ENCODE results near the gene TAGLN2.

Gene TAGLN2

DNA sequence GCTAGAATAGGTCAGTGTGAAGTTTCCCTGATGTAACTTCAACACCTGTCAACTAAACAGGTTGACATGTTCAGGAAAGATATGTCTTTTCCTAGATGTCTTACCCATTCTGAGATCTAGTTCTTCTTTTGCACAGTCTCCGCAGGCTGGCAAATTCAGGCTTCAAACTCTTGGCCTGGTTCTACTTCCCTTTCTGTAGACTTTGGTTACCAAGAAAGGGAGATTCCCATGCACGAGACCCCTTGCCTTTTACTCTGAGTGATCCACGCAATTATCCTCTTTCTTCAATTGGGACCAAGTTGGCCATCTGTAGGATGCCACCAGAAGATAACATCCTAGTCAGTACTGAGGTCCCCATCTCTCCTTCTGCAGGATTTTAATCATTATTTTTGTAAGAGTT is 27.3 kb downstream of the TAGLN2 start:
- DNase-seq, result no peak

DNA sequence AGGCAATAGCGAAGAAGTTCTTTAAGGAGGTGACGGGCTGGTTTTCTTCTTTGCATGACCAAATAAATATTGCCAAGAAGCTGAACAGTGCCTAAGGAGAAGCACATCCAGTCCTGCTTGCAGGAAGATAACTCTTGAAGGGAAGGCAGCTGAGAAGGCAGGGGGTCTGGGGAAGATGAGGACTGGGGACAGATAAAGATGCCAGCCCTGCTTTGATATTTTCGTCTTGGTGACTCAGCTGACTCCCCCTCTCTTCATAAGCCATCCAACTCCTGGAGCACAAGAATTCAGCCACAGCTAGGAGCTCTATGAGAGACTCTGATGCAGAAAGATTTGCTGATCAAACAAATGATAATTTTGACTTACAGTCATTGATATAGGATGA is 28.8 kb downstream of the TAGLN2 start:
- DNase-seq, result no peak

DNA sequence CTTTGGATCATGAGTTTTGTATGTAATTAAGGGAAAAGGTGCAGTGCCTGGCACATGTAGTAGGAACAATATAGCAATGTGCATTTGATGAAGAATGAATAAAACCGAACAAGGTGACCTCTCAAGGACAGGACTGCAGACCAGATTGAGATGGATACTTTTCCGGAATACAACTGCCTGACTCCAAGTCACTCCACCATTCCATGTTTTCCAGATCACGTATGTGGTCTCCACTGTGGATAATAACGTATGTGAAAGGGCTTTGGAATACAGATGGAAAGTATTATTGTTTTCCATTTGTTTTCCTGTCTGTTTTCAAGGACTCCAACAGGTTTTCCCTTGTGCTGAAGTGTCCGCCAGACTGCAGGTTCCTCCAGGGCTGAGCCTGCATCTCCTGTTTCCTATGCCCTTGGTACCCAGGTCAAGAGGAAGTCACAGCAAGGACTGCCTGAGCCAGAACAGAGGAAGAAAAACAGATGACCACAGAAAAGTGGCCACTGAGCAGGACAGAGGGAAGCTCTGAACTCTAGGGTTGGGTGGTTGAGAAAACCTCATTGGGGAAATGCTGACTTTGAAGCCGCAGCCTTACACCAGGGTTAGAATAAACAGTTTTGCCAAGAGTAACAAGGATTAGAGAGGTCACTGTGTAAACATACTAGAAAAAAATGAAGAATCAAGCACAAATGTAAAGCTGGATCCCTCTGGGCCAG is 29.3 kb downstream of the TAGLN2 start:
- no peak for DNase-seq

DNA sequence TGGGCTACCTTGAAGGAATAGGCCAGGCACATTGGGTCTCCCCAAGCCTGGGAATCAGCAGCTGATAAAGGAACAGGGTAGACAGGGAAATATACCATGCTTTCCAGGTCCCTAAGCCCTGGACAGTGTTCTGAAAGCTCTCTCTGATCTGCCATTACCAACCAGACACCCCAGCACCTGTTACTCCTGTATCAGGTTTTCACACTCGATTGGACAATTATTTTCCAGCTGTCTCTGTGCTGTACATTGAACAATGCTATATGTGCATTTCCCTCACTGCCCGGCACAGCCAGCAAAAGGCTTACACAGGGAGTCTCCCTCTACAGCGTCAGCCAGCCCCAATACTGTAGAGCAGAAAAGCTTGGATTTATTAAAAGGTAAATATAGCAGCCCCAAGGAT is 30.0 kb downstream of the TAGLN2 start:
- DNase-seq, result no peak

DNA sequence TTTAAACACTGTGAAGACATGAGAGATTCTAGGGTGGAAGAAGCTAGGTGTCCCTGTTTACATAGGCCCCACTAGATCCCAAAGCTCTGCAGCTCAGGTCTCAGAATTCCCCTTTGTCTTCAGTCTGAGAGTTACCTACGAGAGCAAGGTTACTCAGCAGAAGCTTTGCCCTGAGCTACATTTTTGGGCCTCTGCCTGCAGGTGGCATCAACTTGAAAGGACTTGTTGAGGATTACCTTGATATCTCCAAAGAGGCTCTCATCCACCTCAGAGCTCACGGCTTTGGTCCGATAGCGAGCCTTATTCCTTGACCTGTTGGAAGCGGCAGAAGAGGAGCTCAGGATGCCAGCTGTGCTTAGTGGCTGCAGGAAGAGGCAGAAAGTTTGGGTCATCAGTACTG is 32.4 kb downstream of the TAGLN2 start:
- no peak for DNase-seq

DNA sequence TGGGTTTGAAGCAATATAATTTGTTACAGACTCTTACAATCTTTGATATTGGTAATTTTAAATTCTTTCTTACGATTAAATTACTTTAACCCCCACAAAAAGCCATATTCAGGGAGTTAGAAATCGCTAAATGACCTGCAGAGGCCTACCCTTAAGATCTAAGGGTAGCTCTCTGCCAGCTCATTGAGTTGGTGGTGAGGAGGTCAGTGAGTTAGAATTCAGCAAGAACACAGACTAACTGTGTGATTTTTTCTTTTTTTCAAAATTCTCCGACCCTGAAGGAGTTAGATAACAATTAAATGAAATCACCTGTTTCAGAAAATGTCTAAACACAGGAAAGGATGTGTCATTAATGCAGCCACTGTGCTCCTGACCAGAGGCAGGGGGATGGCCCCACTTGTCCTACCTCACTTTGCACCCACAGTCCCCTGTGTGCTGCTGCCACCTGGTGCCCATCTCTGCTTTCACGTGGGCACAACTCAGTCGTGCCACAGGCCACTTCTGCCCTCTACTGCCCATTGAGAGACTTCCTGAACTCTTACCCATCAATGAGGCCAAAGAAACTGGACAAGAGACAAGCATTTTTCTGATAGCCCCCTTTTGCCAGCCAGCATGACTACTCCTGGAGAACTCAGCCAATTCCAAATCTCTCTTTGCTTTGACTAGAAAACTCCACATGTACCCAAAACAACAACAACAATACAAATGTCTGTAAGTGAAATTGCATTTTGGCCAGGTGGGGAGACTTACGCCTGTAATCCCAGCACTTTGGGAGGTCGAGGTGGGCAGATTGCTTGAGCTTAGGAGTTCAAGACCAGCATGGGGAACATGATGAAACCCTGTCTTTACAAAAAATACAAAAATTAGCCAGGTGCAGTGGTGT is 33.8 kb downstream of the TAGLN2 start:
- DNase-seq, result peak; percentile 83

DNA sequence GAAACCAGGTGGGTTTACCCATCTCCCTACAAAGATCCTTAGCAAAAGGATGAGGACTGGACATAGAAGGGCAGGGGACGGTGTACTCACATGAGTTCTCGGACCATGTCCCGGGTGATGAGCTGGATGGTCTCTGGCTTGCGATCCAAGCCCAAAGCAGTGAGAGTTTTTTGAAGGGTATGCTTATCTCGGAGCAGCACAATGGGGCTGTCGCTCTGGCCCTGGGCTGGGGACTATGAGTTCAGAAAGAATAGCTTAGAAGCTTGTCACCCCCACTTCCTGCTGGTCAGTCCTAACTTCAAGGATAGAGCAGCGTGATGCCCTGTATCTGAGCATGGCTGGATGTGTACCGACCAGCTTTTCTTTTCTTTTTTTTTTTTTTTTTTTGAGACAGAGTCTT is 34.9 kb downstream of the TAGLN2 start:
- no peak for DNase-seq

DNA sequence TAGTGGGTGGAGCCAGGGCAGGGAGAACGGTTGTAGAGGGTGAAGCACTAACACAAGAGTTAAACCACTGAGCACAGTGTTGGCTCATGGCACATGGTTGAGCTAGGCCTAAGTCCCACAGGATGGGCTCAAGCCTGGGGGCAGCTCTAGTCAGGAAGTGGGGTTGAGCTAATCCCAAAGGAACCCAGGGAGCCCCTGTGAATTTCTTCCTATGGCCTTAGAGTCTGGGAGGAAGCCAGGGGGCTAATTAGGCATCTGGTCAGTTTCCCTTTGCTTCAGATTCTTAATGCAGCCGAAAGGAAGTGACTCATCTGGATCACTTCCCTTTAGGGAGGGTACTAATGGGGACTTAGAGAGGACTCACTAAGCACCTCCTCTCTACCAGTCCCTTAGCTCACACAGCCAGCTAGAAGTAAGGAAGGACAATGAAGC is 35.5 kb downstream of the TAGLN2 start:
- no peak for DNase-seq

DNA sequence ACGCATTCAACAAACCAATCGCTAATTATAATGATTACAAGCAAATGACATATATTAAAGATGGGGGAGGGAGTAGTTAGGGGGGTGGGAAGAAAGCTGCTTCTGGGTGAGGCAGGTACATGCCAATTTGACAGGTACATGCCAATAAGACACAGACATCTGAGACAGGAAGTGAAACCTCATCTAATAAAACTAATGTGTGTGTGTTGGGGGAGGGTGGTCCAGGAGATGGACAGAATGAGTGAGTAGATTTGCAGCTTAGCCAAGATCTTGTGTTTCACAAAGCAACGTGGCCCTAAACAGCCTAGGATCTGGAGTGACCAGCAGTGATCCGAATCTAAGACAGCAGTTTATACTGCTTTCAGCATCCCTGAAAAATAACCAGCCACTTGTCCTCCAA is 36.1 kb downstream of the TAGLN2 start:
- DNase-seq, result no peak

DNA sequence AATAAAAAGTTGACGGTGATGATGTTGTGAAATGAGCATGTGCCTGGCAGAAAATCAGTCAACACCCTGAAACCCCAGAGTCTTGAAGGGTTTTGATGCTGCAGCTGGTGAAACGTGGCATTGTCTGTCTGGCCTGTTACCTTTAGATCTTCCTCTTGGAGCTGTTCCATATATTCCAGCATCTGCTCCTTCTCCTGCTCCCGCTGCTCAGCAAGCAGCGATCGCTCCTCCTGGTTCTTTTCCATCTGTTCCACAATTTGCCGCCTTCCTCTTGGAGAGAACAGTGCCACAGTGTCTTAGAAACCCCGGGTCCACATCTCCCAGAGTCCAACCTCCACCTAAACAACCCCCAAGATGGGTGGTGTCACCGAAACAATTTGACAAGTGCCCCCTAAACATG is 41.0 kb downstream of the TAGLN2 start:
- DNase-seq, result no peak

DNA sequence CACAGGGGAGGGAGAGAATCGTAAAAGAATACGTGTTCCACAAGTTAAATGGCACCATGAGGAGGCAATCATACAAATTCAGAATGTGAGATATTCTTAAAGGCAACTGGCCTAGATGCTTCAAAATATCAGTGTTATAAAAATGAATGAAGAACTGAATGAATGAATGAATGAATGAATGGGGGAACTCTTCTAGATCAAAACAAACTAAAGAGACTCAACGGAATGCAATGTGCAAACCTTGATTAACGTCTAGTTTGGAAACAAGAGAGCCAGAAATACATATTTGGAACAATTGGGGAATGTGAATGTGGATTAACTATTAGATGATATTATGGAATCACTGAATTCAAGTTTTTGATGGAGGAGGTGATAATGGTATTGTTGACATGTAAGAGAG is 42.2 kb downstream of the TAGLN2 start:
- DNase-seq, result no peak

DNA sequence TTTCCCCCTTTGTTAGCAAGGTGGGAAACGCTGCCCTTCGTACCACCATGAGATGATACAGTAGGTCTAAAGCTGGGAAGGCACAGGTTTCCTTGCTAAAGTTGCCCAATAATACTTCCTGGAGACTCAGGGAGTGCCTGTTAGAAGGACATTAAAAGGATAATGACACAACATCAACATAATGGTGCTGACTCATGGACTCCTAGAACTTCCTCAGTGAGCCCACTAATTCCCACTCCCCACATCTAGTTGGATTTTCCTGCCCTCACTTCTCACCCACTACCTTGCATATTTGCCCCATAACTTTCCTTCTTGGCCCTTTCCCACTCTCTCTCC is 42.8 kb downstream of the TAGLN2 start:
- no peak for DNase-seq

DNA sequence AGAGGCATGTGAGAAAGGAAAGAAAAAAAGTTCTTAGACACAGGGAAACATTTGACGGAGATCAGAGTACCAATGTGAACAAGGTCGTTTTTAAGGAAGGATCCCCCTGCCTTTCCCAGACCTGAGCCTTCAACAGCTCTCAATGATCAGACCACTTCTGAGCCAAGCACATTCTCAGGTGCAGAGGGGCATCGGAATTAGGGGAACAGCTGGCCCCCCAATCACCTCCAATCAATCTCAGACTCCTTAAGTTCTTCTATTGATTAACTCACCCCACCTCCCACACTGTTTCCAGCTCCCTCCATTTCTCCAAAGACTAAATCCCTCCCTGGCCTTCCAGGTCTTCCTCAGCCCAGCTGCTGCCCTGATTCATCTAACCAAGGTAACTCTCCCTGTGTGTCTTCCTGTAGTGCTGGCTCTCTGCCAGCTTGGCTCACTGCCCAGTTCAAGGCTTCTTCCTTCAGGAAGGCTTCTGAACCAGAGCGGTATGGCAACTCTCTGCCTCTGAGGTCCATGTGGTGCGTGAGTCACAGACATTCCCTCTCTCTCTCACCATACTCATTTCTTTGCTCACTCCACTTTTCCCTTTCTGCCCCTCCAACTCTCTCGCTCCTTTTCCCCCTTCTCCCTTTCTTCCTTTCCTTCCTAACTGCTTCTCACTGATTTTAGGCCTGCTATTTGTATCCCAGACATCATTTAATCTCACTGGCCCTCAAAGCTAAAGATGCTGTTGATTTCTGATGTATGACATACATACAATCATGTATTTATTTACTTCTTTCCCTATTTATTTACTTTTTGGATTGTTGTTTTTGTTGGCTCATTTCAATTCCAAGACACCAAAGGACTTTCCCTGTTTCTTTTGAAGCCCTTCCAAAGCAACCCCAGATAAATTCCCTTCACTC is 43.4 kb downstream of the TAGLN2 start:
- DNase-seq, result peak; percentile 67

DNA sequence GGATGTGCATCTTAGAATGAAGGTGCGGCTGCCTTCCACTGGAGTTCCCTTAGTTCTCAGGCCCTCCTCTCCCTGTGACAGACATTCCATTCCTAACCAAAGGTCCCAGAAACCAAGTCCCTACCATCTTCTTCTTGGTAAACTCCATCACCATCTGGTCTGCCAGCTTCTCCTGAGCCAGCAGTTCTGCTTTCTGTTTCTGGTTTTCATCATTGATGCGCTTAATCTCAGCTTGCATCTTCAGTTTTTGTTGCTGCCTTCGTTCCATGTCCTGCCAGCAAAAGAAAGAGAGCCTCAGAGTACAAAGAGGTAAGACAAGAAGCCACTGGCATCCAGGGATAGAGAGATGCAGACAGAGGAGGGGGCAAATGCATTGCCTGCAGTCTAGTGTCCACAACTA is 44.9 kb downstream of the TAGLN2 start:
- no peak for DNase-seq

DNA sequence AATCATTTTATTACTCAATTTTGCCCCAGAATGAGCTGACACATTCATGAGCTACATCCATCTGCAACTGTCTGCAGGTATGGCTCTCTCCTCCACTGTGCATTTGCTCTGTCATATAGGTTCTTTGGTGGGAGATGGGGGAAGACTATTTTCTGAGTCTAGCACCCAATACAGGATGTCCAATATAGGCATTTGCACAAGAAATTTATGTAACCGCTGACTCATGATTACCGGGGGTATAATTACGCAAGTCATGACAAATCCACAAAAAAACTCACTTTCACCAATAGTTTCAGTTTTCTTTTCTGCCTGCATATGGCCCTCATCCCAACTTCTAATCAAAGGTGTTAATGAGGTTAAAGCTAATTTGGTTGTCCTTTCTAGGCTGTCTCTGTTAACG is 45.3 kb downstream of the TAGLN2 start:
- DNase-seq, result no peak

DNA sequence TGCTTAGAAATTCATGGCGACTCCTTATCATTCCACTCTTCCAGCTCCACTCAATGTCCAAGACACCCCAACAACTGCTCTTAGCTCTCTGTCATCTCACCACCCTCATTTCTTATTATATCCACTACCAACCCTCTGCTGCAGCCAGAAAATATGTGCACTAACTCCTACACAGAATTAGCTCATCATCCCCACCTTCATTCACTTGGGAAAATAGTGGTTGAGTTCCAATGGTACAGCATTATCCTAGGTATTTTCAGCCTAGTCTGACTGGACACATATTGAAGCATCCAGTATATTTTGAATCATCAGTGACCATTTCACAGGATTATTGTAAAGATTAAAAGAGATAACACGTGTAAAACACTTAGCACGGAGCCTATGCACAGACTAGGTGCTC is 46.2 kb downstream of the TAGLN2 start:
- no peak for DNase-seq

DNA sequence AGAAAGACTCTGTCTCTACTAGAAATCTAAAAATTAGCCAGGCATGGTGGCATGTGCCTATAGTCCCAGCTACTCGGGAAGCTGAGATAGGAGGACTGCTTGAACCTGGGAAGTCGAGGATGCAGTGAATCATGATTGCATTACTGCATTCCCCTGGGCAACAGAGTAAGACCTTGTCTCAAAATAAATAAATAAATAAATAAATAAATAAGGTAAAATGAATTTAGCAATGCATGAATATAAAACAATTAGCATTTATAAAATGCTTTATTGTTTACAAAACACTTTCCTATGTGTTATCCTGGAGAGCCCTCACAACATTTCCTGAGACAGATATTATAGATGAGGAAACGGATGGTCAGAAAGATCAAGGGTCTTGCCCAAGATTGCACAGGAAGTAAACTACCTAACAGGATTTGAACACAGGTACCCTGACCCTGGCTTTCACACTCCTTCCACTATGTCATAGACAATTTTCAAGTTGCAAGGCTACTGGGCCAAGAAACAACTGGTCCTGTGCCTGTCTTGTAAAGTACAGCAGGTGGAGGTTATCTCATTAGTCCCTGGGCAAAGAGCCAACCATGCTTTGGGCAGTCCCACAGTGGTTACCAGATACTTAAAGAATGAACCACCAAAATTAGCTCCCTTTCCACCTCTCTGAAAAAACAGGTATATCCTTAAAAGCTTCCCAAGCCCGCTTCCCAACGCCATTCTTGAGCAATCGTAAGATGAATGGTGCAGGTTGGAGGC is 47.4 kb downstream of the TAGLN2 start:
- no peak for DNase-seq

DNA sequence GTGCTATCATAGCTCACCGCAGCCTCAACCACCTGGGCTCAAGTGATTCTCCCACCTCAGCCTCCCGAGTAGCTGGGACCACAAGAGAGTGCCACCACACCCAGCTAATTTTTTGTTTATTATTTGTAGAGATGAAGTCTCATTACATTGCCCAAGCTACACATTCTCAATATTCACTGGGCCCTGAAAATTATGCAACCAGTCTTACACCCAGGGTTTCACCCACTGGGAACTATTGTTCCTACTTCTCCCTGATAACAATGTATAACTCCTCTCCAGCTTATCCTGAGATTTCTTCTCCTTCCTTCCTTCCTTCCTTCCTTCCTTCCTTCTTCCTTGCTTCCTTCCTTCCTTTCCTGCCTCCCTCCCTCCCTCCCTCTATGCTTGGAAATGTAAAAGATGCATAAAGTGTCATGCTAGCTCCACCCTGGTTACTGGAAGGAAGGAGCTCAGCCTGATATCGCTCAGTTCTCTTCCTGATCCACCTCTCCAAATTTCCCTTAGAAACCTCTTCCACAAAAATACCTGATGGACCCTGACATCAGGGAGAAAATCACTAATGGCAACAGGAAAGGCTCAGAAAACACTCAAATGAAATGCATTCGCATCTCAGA is 51.7 kb downstream of the TAGLN2 start:
- DNase-seq, result no peak

DNA sequence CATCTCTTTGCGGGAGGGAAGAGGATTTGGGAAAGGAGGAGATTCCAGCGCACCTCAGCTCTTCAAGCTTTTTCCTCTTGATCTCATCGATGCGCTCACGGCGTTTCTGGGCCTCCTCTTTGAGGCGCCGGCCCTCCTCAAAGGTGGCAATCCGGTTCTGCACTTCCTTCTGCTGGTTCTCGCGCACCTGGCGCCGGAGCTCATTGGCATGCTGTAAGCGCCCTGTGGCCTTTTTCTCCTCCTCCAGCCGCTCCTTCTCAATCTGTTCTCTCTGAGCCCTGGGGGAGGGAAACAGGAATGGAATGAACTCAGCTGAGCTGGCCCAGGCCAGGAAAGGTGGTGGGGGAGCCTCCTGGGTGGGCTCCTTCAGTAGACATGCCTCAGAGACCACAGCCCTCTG is 52.4 kb downstream of the TAGLN2 start:
- no peak for DNase-seq

DNA sequence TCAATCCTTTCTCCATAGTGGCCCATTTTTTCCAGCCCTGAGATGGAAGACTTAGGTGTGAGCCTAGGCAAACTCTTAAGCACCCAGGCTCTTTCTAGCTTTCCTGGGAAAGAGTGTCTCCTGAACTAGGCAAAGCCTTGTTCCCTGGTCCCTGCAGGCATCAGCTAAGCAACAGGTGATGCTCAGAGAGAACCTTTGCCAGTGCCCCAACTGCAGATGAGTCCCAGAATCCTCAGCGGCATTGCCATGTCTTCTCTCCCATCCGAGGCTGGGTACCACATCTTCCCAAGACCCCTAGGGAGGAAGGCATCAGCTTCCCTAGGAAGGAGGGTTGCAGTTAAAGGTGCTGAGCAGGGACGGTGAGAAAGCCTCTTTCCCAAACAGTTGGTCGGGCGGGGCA is 54.6 kb downstream of the TAGLN2 start:
- DNase-seq, result no peak

DNA sequence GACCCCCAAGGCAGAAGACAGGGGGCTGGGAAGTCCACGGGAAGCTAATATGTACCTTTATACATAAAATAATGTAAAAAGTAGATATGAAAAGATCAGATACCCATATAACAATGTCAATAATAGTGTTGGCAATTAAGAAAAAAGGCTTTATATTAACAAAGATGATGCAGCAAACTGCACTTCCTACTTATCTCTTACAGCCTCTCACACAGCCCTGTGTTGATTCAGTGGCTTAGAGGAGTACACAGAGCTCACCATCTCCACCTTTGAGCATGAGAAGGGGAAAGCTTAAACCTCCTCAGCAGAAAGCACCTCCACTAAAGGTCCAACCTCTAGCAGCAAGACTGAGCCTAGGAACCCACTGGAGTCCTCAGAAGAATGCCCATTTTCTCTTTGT is 55.7 kb downstream of the TAGLN2 start:
- DNase-seq, result no peak

DNA sequence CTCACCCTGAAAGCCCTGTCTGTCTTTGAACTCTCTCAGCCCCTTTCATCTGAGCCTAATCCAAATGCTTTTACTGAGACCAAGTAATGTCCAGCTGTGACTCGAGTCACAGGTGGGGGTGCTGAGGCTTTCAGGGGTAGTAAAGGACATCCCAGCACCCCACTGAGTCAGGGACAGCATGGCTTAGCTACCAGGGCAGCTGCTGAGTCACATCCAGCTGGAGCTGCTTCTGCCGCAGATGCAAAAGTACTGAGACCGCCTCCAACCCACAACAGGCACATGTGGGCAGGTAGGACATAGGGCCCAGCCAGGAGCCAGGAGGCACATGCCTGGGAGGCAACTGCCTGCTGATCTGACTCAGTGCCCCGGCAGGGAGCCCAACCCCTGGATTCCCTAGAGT is 56.1 kb downstream of the TAGLN2 start:
- no peak for DNase-seq

Measured in NCI-H774 (cell line).